K562 (cell line): ENCODE results near the gene DPEP1.

Experiments used
- EGR1 ChIP-seq: fragments of 450-650 bp; conservative IDR thresholded peaks from 2 replicates; pipeline ENCODE4 v1.6.1; 2017; ENCODE audit warnings: mild to moderate bottlenecking
- EHMT2 ChIP-seq: fragments of 450-650 bp; IDR thresholded peaks from 2 replicates; pipeline ENCODE4 v1.6.1; 2018; ENCODE audit warnings: antibody characterized with exemption
- EZH2 ChIP-seq: IDR thresholded peaks from 2 replicates; pipeline ENCODE4 v1.6.1; 2012; ENCODE audit warnings: low read depth, mild to moderate bottlenecking, inconsistent platforms, low read length, borderline replicate concordance
- FOXK2 ChIP-seq, 2 experiments: fragments of 450-650 bp; IDR thresholded peaks in 1 of 2; conservative IDR thresholded peaks in 1 of 2; 2 replicates each; pipeline ENCODE4 v1.6.1; 2016; ENCODE audit warnings: low read depth in 2 of 2, mild to moderate bottlenecking in 1 of 2
- HDAC2 ChIP-seq: fragments of 450-650 bp; IDR thresholded peaks from 2 replicates; pipeline ENCODE4 v1.6.1; 2016; ENCODE audit warnings: mild to moderate bottlenecking
- MEIS2 ChIP-seq: fragments of 450-650 bp; IDR thresholded peaks from 2 replicates; pipeline ENCODE4 v1.6.1; 2014; ENCODE audit warnings: mild to moderate bottlenecking; ENCODE audit not compliant: partially characterized antibody
- POLR2A ChIP-seq: fragments of 450-650 bp; conservative IDR thresholded peaks from 2 replicates; pipeline ENCODE4 v1.6.1; 2016
- POLR2AphosphoS5 ChIP-seq: IDR thresholded peaks from 2 replicates; pipeline ENCODE4 v1.6.1; 2011; ENCODE audit warnings: mild to moderate bottlenecking, low read depth, low read length, moderate library complexity; ENCODE audit not compliant: control insufficient read depth, insufficient read depth
- ZNF263 ChIP-seq: sonication (generic); formaldehyde crosslinking; IDR thresholded peaks from 2 replicates; pipeline ENCODE4 v1.8.0; 2022; ENCODE audit warnings: mild to moderate bottlenecking, missing genetic modification reagents, borderline replicate concordance
- TF ChIP-seq, protein P1 (sequence below): fragments of 250-450 bp; sonication (Bioruptor Pico); IDR thresholded peaks from 2 replicates; pipeline ENCODE4 v1.4.0; 2020
- TF ChIP-seq, protein P2 (sequence below), 3 experiments: IDR thresholded peaks in 2 of 3; conservative IDR thresholded peaks in 1 of 3; 2 replicates each; pipeline ENCODE4 v1.5.1; 2011 to 2012; ENCODE audit warnings: low read length in 3 of 3, mild to moderate bottlenecking in 3 of 3, control low read depth in 2 of 3, improper control_type of control experiment in 1 of 3, inconsistent platforms in 1 of 3, low read depth in 1 of 3, mixed read lengths in 1 of 3, moderate library complexity in 1 of 3; ENCODE audit not compliant: insufficient read depth in 2 of 3
- TF ChIP-seq, protein P3 (sequence below): fragments of 250-450 bp; sonication (Bioruptor Pico); IDR thresholded peaks from 2 replicates; pipeline ENCODE4 v1.5.0; 2020; ENCODE audit warnings: mild to moderate bottlenecking, borderline replicate concordance
- TF ChIP-seq, protein P4 (sequence below): sonication (generic); formaldehyde crosslinking; IDR thresholded peaks from 2 replicates; pipeline ENCODE4 v1.8.1; 2023; ENCODE audit warnings: mild to moderate bottlenecking, missing genetic modification reagents
- TF ChIP-seq, protein P5 (sequence below), 2 experiments: fragments of 250-450 bp in 1 of 2; fragments of 450-650 bp in 1 of 2; sonication (Bioruptor Pico) in 1 of 2; IDR thresholded peaks; 2 replicates each; pipeline versions ENCODE4 v1.6.1 to v1.8.0; 2016 to 2021; ENCODE audit warnings: mild to moderate bottlenecking in 2 of 2, moderate library complexity in 2 of 2, missing compliant biosample characterization in 1 of 2, missing genetic modification characterization in 1 of 2

DNA sequence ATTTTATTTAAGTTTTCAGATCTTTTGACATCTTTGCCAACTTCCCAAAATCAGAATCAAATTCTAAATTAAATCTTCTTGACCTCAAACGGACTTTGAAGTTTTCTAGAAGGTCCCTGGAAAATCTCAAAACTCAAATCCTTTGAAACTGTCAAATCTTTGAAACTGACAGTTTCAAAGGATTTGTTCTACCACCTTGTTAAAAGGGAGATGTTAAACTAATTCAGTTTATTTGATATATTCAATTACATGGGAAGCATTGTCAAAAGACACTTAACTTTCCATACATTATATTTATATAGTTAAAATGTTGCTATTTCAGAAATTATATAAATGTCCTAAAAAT, 3.4 kb upstream of the DPEP1 start:
- TF ChIP-seq HDAC2 = no peak
- no peak for TF ChIP-seq POLR2A
- TF ChIP-seq, protein P1, sequence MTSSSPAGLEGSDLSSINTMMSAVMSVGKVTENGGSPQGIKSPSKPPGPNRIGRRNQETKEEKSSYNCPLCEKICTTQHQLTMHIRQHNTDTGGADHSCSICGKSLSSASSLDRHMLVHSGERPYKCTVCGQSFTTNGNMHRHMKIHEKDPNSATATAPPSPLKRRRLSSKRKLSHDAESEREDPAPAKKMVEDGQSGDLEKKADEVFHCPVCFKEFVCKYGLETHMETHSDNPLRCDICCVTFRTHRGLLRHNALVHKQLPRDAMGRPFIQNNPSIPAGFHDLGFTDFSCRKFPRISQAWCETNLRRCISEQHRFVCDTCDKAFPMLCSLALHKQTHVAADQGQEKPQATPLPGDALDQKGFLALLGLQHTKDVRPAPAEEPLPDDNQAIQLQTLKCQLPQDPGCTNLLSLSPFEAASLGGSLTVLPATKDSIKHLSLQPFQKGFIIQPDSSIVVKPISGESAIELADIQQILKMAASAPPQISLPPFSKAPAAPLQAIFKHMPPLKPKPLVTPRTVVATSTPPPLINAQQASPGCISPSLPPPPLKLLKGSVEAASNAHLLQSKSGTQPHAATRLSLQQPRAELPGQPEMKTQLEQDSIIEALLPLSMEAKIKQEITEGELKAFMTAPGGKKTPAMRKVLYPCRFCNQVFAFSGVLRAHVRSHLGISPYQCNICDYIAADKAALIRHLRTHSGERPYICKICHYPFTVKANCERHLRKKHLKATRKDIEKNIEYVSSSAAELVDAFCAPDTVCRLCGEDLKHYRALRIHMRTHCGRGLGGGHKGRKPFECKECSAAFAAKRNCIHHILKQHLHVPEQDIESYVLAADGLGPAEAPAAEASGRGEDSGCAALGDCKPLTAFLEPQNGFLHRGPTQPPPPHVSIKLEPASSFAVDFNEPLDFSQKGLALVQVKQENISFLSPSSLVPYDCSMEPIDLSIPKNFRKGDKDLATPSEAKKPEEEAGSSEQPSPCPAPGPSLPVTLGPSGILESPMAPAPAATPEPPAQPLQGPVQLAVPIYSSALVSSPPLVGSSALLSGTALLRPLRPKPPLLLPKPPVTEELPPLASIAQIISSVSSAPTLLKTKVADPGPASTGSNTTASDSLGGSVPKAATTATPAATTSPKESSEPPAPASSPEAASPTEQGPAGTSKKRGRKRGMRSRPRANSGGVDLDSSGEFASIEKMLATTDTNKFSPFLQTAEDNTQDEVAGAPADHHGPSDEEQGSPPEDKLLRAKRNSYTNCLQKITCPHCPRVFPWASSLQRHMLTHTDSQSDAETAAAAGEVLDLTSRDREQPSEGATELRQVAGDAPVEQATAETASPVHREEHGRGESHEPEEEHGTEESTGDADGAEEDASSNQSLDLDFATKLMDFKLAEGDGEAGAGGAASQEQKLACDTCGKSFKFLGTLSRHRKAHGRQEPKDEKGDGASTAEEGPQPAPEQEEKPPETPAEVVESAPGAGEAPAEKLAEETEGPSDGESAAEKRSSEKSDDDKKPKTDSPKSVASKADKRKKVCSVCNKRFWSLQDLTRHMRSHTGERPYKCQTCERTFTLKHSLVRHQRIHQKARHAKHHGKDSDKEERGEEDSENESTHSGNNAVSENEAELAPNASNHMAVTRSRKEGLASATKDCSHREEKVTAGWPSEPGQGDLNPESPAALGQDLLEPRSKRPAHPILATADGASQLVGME (CRISPR knock-in tag) = no peak
- TF ChIP-seq MEIS2 = no peak
- TF ChIP-seq EHMT2 = no peak
- TF ChIP-seq, protein P2, sequence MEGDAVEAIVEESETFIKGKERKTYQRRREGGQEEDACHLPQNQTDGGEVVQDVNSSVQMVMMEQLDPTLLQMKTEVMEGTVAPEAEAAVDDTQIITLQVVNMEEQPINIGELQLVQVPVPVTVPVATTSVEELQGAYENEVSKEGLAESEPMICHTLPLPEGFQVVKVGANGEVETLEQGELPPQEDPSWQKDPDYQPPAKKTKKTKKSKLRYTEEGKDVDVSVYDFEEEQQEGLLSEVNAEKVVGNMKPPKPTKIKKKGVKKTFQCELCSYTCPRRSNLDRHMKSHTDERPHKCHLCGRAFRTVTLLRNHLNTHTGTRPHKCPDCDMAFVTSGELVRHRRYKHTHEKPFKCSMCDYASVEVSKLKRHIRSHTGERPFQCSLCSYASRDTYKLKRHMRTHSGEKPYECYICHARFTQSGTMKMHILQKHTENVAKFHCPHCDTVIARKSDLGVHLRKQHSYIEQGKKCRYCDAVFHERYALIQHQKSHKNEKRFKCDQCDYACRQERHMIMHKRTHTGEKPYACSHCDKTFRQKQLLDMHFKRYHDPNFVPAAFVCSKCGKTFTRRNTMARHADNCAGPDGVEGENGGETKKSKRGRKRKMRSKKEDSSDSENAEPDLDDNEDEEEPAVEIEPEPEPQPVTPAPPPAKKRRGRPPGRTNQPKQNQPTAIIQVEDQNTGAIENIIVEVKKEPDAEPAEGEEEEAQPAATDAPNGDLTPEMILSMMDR (IDR thresholded peaks at IDR 0.05 in 2 of 3, conservative IDR thresholded peaks at IDR 0.05 in 1 of 3; ENCODE audit: insufficient read depth in 2 of 3, low read depth in 1 of 3, low read length in 3 of 3) = no peak
- TF ChIP-seq, protein P3, sequence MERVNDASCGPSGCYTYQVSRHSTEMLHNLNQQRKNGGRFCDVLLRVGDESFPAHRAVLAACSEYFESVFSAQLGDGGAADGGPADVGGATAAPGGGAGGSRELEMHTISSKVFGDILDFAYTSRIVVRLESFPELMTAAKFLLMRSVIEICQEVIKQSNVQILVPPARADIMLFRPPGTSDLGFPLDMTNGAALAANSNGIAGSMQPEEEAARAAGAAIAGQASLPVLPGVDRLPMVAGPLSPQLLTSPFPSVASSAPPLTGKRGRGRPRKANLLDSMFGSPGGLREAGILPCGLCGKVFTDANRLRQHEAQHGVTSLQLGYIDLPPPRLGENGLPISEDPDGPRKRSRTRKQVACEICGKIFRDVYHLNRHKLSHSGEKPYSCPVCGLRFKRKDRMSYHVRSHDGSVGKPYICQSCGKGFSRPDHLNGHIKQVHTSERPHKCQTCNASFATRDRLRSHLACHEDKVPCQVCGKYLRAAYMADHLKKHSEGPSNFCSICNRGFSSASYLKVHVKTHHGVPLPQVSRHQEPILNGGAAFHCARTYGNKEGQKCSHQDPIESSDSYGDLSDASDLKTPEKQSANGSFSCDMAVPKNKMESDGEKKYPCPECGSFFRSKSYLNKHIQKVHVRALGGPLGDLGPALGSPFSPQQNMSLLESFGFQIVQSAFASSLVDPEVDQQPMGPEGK (CRISPR knock-in tag) = no peak
- no peak for TF ChIP-seq POLR2AphosphoS5
- no peak for TF ChIP-seq EGR1
- no peak for TF ChIP-seq FOXK2 (conservative IDR thresholded peaks at IDR 0.05 in 1 of 2, IDR thresholded peaks at IDR 0.05 in 1 of 2; ENCODE audit: low read depth in 2 of 2)
- TF ChIP-seq, protein P4, sequence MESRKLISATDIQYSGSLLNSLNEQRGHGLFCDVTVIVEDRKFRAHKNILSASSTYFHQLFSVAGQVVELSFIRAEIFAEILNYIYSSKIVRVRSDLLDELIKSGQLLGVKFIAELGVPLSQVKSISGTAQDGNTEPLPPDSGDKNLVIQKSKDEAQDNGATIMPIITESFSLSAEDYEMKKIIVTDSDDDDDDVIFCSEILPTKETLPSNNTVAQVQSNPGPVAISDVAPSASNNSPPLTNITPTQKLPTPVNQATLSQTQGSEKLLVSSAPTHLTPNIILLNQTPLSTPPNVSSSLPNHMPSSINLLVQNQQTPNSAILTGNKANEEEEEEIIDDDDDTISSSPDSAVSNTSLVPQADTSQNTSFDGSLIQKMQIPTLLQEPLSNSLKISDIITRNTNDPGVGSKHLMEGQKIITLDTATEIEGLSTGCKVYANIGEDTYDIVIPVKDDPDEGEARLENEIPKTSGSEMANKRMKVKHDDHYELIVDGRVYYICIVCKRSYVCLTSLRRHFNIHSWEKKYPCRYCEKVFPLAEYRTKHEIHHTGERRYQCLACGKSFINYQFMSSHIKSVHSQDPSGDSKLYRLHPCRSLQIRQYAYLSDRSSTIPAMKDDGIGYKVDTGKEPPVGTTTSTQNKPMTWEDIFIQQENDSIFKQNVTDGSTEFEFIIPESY (CRISPR knock-in tag) = no peak
- no peak for TF ChIP-seq EZH2
- TF ChIP-seq, protein P5, sequence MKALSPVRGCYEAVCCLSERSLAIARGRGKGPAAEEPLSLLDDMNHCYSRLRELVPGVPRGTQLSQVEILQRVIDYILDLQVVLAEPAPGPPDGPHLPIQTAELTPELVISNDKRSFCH (CRISPR knock-in tag; IDR thresholded peaks at IDR 0.05) = no peak
- TF ChIP-seq, protein P5 (tag; IDR thresholded peaks at IDR 0.05) = no peak
- TF ChIP-seq ZNF263 (CRISPR knock-in tag) = no peak
